HepG2 (cell line): ENCODE measurements around the gene ESRP2. TPM values are rescaled to one million over a fixed set of nuclear protein-coding genes. Genes with fewer than 3 reads are reported as not detected.

Experiments
- ATRX ChIP-seq: sonication (generic); formaldehyde crosslinking; IDR thresholded peaks from 2 replicates; pipeline ENCODE4 v1.4.0; 2020; ENCODE audit warnings: missing genetic modification reagents, borderline replicate concordance
- DR1 ChIP-seq: sonication (generic); formaldehyde crosslinking; IDR thresholded peaks from 2 replicates; pipeline ENCODE4 v1.8.0; 2021; ENCODE audit warnings: mild to moderate bottlenecking, missing genetic modification reagents, inconsistent platforms
- EHMT2 ChIP-seq: fragments of 200-600 bp; sonication (generic); IDR thresholded peaks from 2 replicates; pipeline ENCODE4 v1.7.0; 2017; ENCODE audit warnings: antibody characterized with exemption, low read depth, low read length, borderline replicate concordance
- ESRRA ChIP-seq: sonication (generic); formaldehyde crosslinking; IDR thresholded peaks from 2 replicates; pipeline ENCODE4 v1.5.1; 2020; ENCODE audit warnings: mild to moderate bottlenecking, low read depth, missing genetic modification reagents
- HBP1 ChIP-seq: IDR thresholded peaks from 2 replicates; pipeline ENCODE4 v1.6.1; 2016; ENCODE audit warnings: low read depth, control low read depth
- ISL2 ChIP-seq: sonication (generic); formaldehyde crosslinking; IDR thresholded peaks from 2 replicates; pipeline ENCODE4 v1.5.0; 2020; ENCODE audit warnings: missing genetic modification reagents
- MTA1 ChIP-seq: sonication (generic); formaldehyde crosslinking; IDR thresholded peaks from 2 replicates; pipeline ENCODE4 v1.4.0; 2020; ENCODE audit warnings: missing genetic modification reagents, mild to moderate bottlenecking, borderline replicate concordance
- NR2F2 ChIP-seq: IDR thresholded peaks from 2 replicates; pipeline ENCODE4 v1.6.1; 2012; ENCODE audit warnings: low read depth, inconsistent platforms, borderline replicate concordance
- NR3C1 ChIP-seq: sonication (generic); formaldehyde crosslinking; IDR thresholded peaks from 2 replicates; pipeline ENCODE4 v1.4.0; 2020; ENCODE audit warnings: missing genetic modification reagents
- PLRG1 ChIP-seq: fragments of 450-650 bp; conservative IDR thresholded peaks from 2 replicates; pipeline ENCODE4 v1.6.1; 2016
- SMAD3 ChIP-seq: sonication (generic); formaldehyde crosslinking; IDR thresholded peaks from 2 replicates; pipeline ENCODE4 v1.4.0; 2020; ENCODE audit warnings: missing genetic modification reagents
- ZBTB7B ChIP-seq: sonication (generic); formaldehyde crosslinking; IDR thresholded peaks from 2 replicates; pipeline ENCODE4 v1.4.0; 2020; ENCODE audit warnings: missing genetic modification reagents
- ZFY ChIP-seq: sonication (generic); formaldehyde crosslinking; IDR thresholded peaks from 2 replicates; pipeline ENCODE4 v1.4.0; 2020; ENCODE audit warnings: missing genetic modification reagents
- ZIK1 ChIP-seq: sonication (generic); formaldehyde crosslinking; IDR thresholded peaks from 2 replicates; pipeline ENCODE4 v1.5.0; 2020; ENCODE audit warnings: mild to moderate bottlenecking, low read depth, missing genetic modification reagents, borderline replicate concordance
- ZNF10 ChIP-seq: sonication (generic); formaldehyde crosslinking; IDR thresholded peaks from 2 replicates; pipeline ENCODE4 v1.4.0; 2020; ENCODE audit warnings: mild to moderate bottlenecking, low read depth, missing genetic modification reagents, borderline replicate concordance
- ZNF441 ChIP-seq: sonication (generic); formaldehyde crosslinking; IDR thresholded peaks from 2 replicates; pipeline ENCODE4 v1.7.0; 2021; ENCODE audit warnings: missing genetic modification reagents, borderline replicate concordance
- ZNF549 ChIP-seq: sonication (generic); formaldehyde crosslinking; IDR thresholded peaks from 2 replicates; pipeline ENCODE4 v1.5.0; 2020; ENCODE audit warnings: missing genetic modification reagents
- ZNF574 ChIP-seq: sonication (generic); formaldehyde crosslinking; IDR thresholded peaks from 2 replicates; pipeline ENCODE4 v1.4.0; 2020; ENCODE audit warnings: missing genetic modification reagents
- ZNF619 ChIP-seq: sonication (generic); formaldehyde crosslinking; IDR thresholded peaks from 2 replicates; pipeline ENCODE4 v1.4.0; 2020; ENCODE audit warnings: mild to moderate bottlenecking, missing genetic modification reagents
- ZNF652 ChIP-seq: IDR thresholded peaks from 2 replicates; pipeline ENCODE4 v1.6.1; 2016; ENCODE audit warnings: low read depth, borderline replicate concordance
- ZNF660 ChIP-seq: sonication (generic); formaldehyde crosslinking; IDR thresholded peaks from 2 replicates; pipeline ENCODE4 v1.5.1; 2020; ENCODE audit warnings: mild to moderate bottlenecking, low read depth, missing genetic modification reagents, borderline replicate concordance
- ZNF672 ChIP-seq: sonication (generic); formaldehyde crosslinking; IDR thresholded peaks from 2 replicates; pipeline ENCODE4 v1.8.1; 2022; ENCODE audit warnings: missing genetic modification reagents
- ZNF720 ChIP-seq: sonication (generic); formaldehyde crosslinking; IDR thresholded peaks from 2 replicates; pipeline ENCODE4 v1.4.0; 2020; ENCODE audit warnings: missing genetic modification reagents
- ZNF724P ChIP-seq: sonication (generic); formaldehyde crosslinking; IDR thresholded peaks from 2 replicates; pipeline ENCODE4 v1.8.0; 2022; ENCODE audit warnings: missing genetic modification reagents, borderline replicate concordance
- ZSCAN22 ChIP-seq: sonication (generic); formaldehyde crosslinking; IDR thresholded peaks from 2 replicates; pipeline ENCODE4 v1.4.0; 2020; ENCODE audit warnings: mild to moderate bottlenecking, missing genetic modification reagents
- polyA plus RNA-seq, 8 experiments: library from polyadenylated mRNA; depleted of rRNA in 3 of 8; stranded (reverse) in 7 of 8; unstranded in 1 of 8; fragments of >200 nt; fragmentation: Illumina TruSeq in 4 of 8; extraction: Trizol in 4 of 8; gene quantifications; 2 replicates each; pipeline versions ENCODE4 v1.2.1 to v1.2.3, GENCODE V29; 2011 to 2016; ENCODE audit warnings: low read depth in 4 of 8, missing spikeins in 1 of 8, mixed read lengths in 1 of 8; ENCODE audit not compliant: insufficient read depth in 1 of 8
- total RNA-seq, 5 experiments: library from RNA; depleted of rRNA; stranded (reverse); fragments of >200 nt; fragmentation: Illumina TruSeq; extraction: Trizol; gene quantifications; 2 replicates each; pipeline ENCODE4 v1.2.3, GENCODE V29; 2016; ENCODE audit warnings: low read depth in 1 of 5
- TF ChIP-seq, protein P1 (sequence below): sonication (generic); formaldehyde crosslinking; IDR thresholded peaks from 2 replicates; pipeline ENCODE4 v1.4.0; 2020; ENCODE audit warnings: low read depth, mild to moderate bottlenecking, missing genetic modification reagents
- TF ChIP-seq, protein P2 (sequence below): sonication (generic); formaldehyde crosslinking; IDR thresholded peaks from 2 replicates; pipeline ENCODE4 v1.5.0; 2020; ENCODE audit warnings: missing genetic modification reagents, mild to moderate bottlenecking, borderline replicate concordance

ESRP2 gene
- total and polyA plus RNA-seq, 2 of the 13 experiments (the other 11 are each of a cell fraction or from before 2014, with no cell fraction given) = 21.1 to 32.4 TPM

GRCh38 chr16:68281368-68282063 lies 45.6 kb upstream of the ESRP2 start (continued):
- TF ChIP-seq, protein P1, sequence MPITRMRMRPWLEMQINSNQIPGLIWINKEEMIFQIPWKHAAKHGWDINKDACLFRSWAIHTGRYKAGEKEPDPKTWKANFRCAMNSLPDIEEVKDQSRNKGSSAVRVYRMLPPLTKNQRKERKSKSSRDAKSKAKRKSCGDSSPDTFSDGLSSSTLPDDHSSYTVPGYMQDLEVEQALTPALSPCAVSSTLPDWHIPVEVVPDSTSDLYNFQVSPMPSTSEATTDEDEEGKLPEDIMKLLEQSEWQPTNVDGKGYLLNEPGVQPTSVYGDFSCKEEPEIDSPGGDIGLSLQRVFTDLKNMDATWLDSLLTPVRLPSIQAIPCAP (CRISPR knock-in tag) = no peak
- peak; percentile 92; the same call in 1 of the 2 replicates for TF ChIP-seq SMAD3
- peak; percentile 98 for TF ChIP-seq ISL2 (CRISPR knock-in tag)
- no peak for TF ChIP-seq ZNF441 (CRISPR knock-in tag)
- no peak for TF ChIP-seq ZNF724P
- TF ChIP-seq EHMT2 = no peak; the same call in 1 of the 2 replicates
- TF ChIP-seq ZBTB7B (CRISPR knock-in tag) = peak; percentile 86
- no peak for TF ChIP-seq DR1 (CRISPR knock-in tag)
- TF ChIP-seq ZNF10 (CRISPR knock-in tag) = no peak
- TF ChIP-seq ZFY = peak; percentile 30; the same call in 1 of the 2 replicates
- TF ChIP-seq ZNF672 = no peak
- TF ChIP-seq ZNF619 (CRISPR knock-in tag) = no peak
- TF ChIP-seq, protein P2, sequence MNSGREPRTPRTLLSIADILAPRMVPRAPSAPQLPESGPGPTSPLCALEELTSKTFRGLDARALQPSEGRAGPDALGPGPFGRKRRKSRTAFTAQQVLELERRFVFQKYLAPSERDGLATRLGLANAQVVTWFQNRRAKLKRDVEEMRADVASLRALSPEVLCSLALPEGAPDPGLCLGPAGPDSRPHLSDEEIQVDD (CRISPR knock-in tag) = no peak
- TF ChIP-seq ZNF652 (CRISPR knock-in tag) = no peak
- TF ChIP-seq ZNF574 (CRISPR knock-in tag) = peak; percentile 71
- no peak for TF ChIP-seq NR3C1
- TF ChIP-seq ZNF660 = no peak
- no peak for TF ChIP-seq PLRG1
- peak; percentile 77; the same call in 1 of the 2 replicates for TF ChIP-seq ZIK1 (CRISPR knock-in tag)
- TF ChIP-seq ZSCAN22 (CRISPR knock-in tag) = no peak
- TF ChIP-seq HBP1 (CRISPR knock-in tag) = peak; percentile 88
- 0 out of 2 replicates have a peak, but pooled peaks have one; percentile 63 for TF ChIP-seq ESRRA (CRISPR knock-in tag)
- TF ChIP-seq ZNF720 (CRISPR knock-in tag) = no peak
- no peak for TF ChIP-seq ATRX (CRISPR knock-in tag)
- TF ChIP-seq NR2F2 = peak; percentile 84
- no peak for TF ChIP-seq ZNF549 (CRISPR knock-in tag)
- peak; percentile 72; the same call in 1 of the 2 replicates for TF ChIP-seq MTA1 (CRISPR knock-in tag)
